Central memory CD4-positive, alpha-beta T cell (primary cell): ENCODE results near the gene NINL.
"Not testable (repeated sequence)": the region's sequence is repeated elsewhere in the genome, so short reads cannot be mapped to it uniquely, and the experiment has no call there.

ENCODE experiments used
- DNase-seq: peaks from one replicate; pipeline ENCODE4 v3.0.0; 2022

The NINL gene

GRCh38 chr20:25592135-25592852 lies 7.0 kb upstream of the NINL start:
- no peak for DNase-seq

- DNase-seq, result not testable (repeated sequence)
Measured at GRCh38 chr20:25590778-25591177, 5.4 kb upstream of the NINL start.

- DNase-seq, result no peak
Measured at GRCh38 chr20:25588491-25588890, 3.2 kb upstream of the NINL start.

GRCh38 chr20:25587536-25587935 lies 2.2 kb upstream of the NINL start:
- no peak for DNase-seq

- DNase-seq, result no peak
Measured at GRCh38 chr20:25586877-25587276, 1.5 kb upstream of the NINL start.

GRCh38 chr20:25583607-25584006 lies 1.7 kb downstream of the NINL start:
- not testable (repeated sequence) for DNase-seq

- DNase-seq, result no peak
Measured at GRCh38 chr20:25580711-25581110, 4.6 kb downstream of the NINL start.

- no peak for DNase-seq
Measured at GRCh38 chr20:25579081-25579770, 6.1 kb downstream of the NINL start.

GRCh38 chr20:25576783-25577530 lies 8.4 kb downstream of the NINL start:
- no peak for DNase-seq

GRCh38 chr20:25574411-25574810 lies 10.9 kb downstream of the NINL start:
- no peak for DNase-seq

- no peak for DNase-seq
Measured at GRCh38 chr20:25573288-25574251, 11.8 kb downstream of the NINL start.

- DNase-seq, result no peak
Measured at GRCh38 chr20:25571817-25572216, 13.5 kb downstream of the NINL start.

GRCh38 chr20:25571240-25571639 lies 14.1 kb downstream of the NINL start:
- no peak for DNase-seq

- DNase-seq, result no peak
Measured at GRCh38 chr20:25570148-25570530, 15.2 kb downstream of the NINL start.

GRCh38 chr20:25567286-25567685 lies 18.0 kb downstream of the NINL start:
- no peak for DNase-seq

- no peak for DNase-seq
Measured at GRCh38 chr20:25566821-25567220, 18.5 kb downstream of the NINL start.

GRCh38 chr20:25565578-25566157 lies 19.7 kb downstream of the NINL start:
- no peak for DNase-seq

- DNase-seq, result no peak
Measured at GRCh38 chr20:25563876-25564275, 21.5 kb downstream of the NINL start.

- no peak for DNase-seq
Measured at GRCh38 chr20:25563362-25563761, 22.0 kb downstream of the NINL start.

- not testable (repeated sequence) for DNase-seq
Measured at GRCh38 chr20:25561771-25562170, 23.6 kb downstream of the NINL start.

- DNase-seq, result no peak
Measured at GRCh38 chr20:25553819-25554296, 31.5 kb downstream of the NINL start.

GRCh38 chr20:25552977-25553376 lies 32.4 kb downstream of the NINL start:
- no peak for DNase-seq
